Measurements from ENCODE around the gene ANAPC15. TPM values are rescaled to one million over a fixed set of nuclear protein-coding genes. Genes with fewer than 3 reads are reported as not detected.
"Not testable (repeated sequence)": the region's sequence is repeated elsewhere in the genome, so short reads cannot be mapped to it uniquely, and the experiment has no call there.

The ANAPC15 gene
- polyA plus RNA-seq (ENCODE audit: low read depth in 6 of 6), result 10 to 100 TPM; 44.4 to 70.7 (median 54.3) TPM

DNA sequence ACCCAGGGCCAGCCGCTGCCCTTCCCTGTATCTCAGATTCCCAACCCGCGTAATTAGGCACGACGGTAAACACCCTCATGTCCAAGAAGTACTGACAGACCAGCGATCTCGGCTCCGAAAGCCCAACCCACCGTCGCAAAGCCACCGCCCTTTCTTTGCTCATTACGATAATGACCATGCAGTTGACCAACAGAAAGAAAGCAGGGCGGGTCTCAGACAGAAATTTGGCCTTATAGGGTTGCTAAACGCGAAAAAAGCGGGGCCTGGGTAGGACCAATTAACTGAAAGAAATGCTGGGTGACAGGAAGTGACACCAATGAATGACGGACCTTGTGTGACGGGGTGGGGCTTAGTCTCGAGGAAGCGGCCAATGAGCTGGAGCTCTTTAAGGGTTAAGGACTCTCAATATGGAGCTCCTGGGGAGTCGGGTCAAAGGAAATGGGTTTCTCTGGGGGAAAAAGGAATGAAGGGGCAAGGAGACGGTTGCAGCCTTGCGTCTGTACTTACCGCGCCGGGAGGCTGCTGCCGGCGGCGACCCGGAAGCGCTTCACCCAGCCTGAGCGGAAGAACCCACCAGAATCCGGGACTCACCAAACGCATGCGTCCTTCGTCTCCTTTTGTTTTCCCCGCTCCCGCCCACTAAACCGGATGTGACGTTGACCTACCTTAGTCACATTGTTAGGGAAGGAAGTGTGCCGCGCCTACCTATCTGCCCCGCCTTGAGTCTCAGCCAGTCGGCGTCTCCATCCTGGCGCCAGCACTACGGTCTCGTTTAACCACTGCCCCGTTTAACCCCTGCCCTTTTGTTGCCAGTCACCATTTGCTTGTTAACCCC, at the start of gene ANAPC15:
Gene ANAPC15, minus strand, starts transcription at position 553 of the 835 bp plus-strand sequence. CDS start 1,419 bp downstream, outside the sequence.
- H3K4me3 Mint-ChIP-seq, result peak within 1 kb of the TSS; percentile 89 to 100 (median 96)

GRCh38 chr11:72160319-72160718, 47.8 kb upstream of the ANAPC15 start:
- Mint-ChIP-seq H3K4me1 (no peaks in the 10 kb centered on the region), H3K27me3 (peaks cover 18 to 36% (median 30%) of the 10 kb centered on the region in 3 donors), H3K4me3 (no peak overlapping the region), H3K36me3 (no peaks in the 10 kb centered on the region), H3K9me3 (no peaks in the 10 kb centered on the region), H3K27ac (peak overlapping the region in 1 of 6 donors; percentile 32)
- ATAC-seq (ENCODE audit: low read depth in 2 of 2), result no peak
- DNase-seq, result no peak

More for the DNA sequence above, at the start of gene ANAPC15:
- Mint-ChIP-seq H3K36me3 (peaks cover 2 to 19% of the 10 kb centered on the region in 2 donors), H3K9me3 (peaks cover 0 to 7% (median 0%) of the 10 kb centered on the region in 7 donors), H3K27me3 (peaks cover 15 to 24% (median 21%) of the 10 kb centered on the region in 3 donors), H3K4me1 (peaks cover 31 to 33% (median 31%) of the 10 kb centered on the region in 3 donors), H3K27ac (peak within 1 kb of the TSS; percentile 98 to 100 (median 98))
- ATAC-seq (ENCODE audit: low read depth in 2 of 2) (peak; percentile 85), DNase-seq (peak; percentile 99)

GRCh38 chr11:72157131-72157530, 44.6 kb upstream of the ANAPC15 start:
- Mint-ChIP-seq H3K27me3 (peaks cover 16 to 43% (median 35%) of the 10 kb centered on the region in 3 donors), H3K4me3 (no peak overlapping the region), H3K4me1 (no peaks in the 10 kb centered on the region), H3K36me3 (no peaks in the 10 kb centered on the region), H3K9me3 (no peaks in the 10 kb centered on the region), H3K27ac (no peak overlapping the region)
- DNase-seq (no peak), ATAC-seq (ENCODE audit: low read depth in 2 of 2) (no peak)

DNA sequence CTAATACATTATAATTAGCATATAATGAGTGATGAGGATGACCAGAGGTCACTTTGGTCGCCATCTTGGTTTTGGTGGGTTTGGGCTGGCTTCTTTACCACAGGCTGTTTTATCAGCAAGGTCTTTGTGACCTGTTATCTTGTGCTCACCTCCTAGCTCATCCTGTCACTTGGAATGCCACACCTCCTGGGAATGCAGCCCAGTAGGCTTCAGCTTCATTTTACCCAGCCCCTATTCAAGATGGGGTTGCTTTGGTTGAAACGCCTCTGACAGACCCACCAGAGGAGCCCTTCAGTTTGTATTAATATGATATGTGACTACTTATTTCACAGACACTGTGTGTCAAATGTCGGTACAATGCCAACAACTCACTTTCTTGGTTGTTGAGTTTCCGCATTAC, 43.3 kb upstream of the ANAPC15 start:
- no peak overlapping the region for H3K4me3 Mint-ChIP-seq

GRCh38 chr11:72154816-72155215, 42.3 kb upstream of the ANAPC15 start:
- DNase-seq (no peak), ATAC-seq (ENCODE audit: low read depth in 2 of 2) (no peak)
- Mint-ChIP-seq H3K4me3 (no peak overlapping the region), H3K4me1 (no peaks in the 10 kb centered on the region), H3K36me3 (no peaks in the 10 kb centered on the region), H3K27me3 (peaks cover 5 to 30% (median 23%) of the 10 kb centered on the region in 3 donors), H3K9me3 (no peaks in the 10 kb centered on the region), H3K27ac (no peak overlapping the region)

More for the DNA sequence above, 43.3 kb upstream of the ANAPC15 start:
- ATAC-seq (ENCODE audit: low read depth in 2 of 2) (no peak), DNase-seq (no peak)
- H3K27ac Mint-ChIP-seq, result no peak overlapping the region
- no peaks in the 10 kb centered on the region for H3K9me3 Mint-ChIP-seq
- H3K4me1 Mint-ChIP-seq, result no peaks in the 10 kb centered on the region
- no peaks in the 10 kb centered on the region for H3K36me3 Mint-ChIP-seq
- peaks cover 12 to 32% (median 25%) of the 10 kb centered on the region in 3 donors for H3K27me3 Mint-ChIP-seq

- peaks cover 0 to 20% (median 13%) of the 10 kb centered on the region in 3 donors for H3K27me3 Mint-ChIP-seq
- not testable (repeated sequence) for DNase-seq; H3K27ac Mint-ChIP-seq; ATAC-seq (ENCODE audit: low read depth in 2 of 2); H3K9me3 Mint-ChIP-seq; H3K4me3 Mint-ChIP-seq; H3K36me3 Mint-ChIP-seq; H3K4me1 Mint-ChIP-seq
Measured at GRCh38 chr11:72153874-72154273, 41.4 kb upstream of the ANAPC15 start.

DNA sequence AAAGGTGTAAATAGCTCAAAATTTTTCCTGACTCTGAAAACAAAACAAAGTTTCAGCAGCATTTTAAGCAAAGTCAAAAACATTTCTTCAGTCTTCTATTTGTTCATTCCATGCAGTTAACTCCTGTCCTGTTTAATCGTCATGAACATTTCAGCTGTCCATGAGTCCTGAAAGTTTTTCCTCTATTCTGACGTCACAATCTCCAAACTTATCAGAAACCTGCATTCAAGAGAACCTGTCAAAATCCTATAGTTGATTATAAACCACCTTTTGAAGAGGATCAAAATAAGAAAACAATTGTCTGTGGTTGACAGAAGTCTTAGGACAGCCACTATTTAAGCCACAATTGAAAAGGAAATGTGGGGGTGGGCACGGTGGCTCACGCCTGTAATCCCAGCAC, 38.4 kb upstream of the ANAPC15 start:
- H3K36me3 Mint-ChIP-seq, result no peaks in the 10 kb centered on the region
- no peak overlapping the region for H3K4me3 Mint-ChIP-seq
- H3K27me3 Mint-ChIP-seq, result peaks cover 0 to 17% (median 7%) of the 10 kb centered on the region in 3 donors
- no peak for ATAC-seq (ENCODE audit: low read depth in 2 of 2)
- H3K27ac Mint-ChIP-seq, result no peak overlapping the region
- H3K9me3 Mint-ChIP-seq, result no peaks in the 10 kb centered on the region
- DNase-seq, result no peak
- H3K4me1 Mint-ChIP-seq, result no peaks in the 10 kb centered on the region

- H3K27ac Mint-ChIP-seq, result peak overlapping the region in 2 of 6 donors; percentile 61 to 79
- no peak for ATAC-seq (ENCODE audit: low read depth in 2 of 2)
- no peaks in the 10 kb centered on the region for H3K36me3 Mint-ChIP-seq
- no peak overlapping the region for H3K4me3 Mint-ChIP-seq
- no peak for DNase-seq
- H3K27me3 Mint-ChIP-seq, result peaks cover 4 to 8% (median 7%) of the 10 kb centered on the region in 3 donors
- H3K4me1 Mint-ChIP-seq, result peaks cover 0 to 5% (median 4%) of the 10 kb centered on the region in 3 donors
- no peaks in the 10 kb centered on the region for H3K9me3 Mint-ChIP-seq
Measured at GRCh38 chr11:72146625-72147024, 34.1 kb upstream of the ANAPC15 start.

DNA sequence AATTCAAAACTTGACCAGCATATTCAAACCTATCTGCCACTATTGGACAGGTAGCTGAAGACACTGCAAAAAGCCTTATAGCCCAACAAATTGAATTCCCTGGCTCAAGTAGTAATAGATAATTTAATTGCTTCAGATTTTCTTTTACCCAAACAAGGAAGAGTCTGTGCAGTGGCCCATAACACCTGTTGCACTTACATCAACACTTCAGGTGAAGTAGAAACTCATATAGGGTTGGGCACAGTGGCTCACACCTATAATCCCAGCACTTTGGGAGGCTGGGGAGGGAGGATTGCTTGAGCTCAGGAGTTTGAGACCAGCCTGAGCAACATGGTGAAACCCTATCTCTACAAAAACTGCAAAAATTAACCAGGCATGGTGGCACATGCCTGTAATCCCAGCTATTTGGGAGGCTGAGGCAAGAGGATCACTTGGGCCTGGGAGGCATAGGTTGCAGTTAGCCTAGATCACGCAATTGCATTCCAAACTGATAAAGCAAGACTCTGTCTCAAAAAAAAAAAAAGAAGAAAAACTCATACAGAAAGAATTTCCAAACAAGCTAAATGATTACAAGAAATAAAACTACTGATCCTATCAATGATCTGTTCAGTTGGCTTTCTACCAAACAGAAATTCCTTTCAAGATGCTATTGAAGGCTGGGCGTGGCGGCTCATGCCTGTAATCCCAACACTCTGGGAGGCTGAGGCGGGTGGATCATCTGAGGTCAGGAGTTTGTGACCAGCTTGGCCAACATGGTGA, 32.5 kb upstream of the ANAPC15 start:
- no peak for ATAC-seq (ENCODE audit: low read depth in 2 of 2)
- H3K36me3 Mint-ChIP-seq, result no peaks in the 10 kb centered on the region
- H3K27me3 Mint-ChIP-seq, result peaks cover 10 to 20% (median 16%) of the 10 kb centered on the region in 3 donors
- peaks cover 0 to 5% (median 4%) of the 10 kb centered on the region in 3 donors for H3K4me1 Mint-ChIP-seq
- no peaks in the 10 kb centered on the region for H3K9me3 Mint-ChIP-seq
- H3K4me3 Mint-ChIP-seq, result no peak overlapping the region
- no peak for DNase-seq
- H3K27ac Mint-ChIP-seq, result no peak overlapping the region

GRCh38 chr11:72142543-72142942, 30.0 kb upstream of the ANAPC15 start:
- ATAC-seq (ENCODE audit: low read depth in 2 of 2); H3K27ac Mint-ChIP-seq; H3K9me3 Mint-ChIP-seq; H3K4me1 Mint-ChIP-seq; H3K4me3 Mint-ChIP-seq; H3K36me3 Mint-ChIP-seq; DNase-seq: not testable (repeated sequence)
- H3K27me3 Mint-ChIP-seq, result peaks cover 10 to 25% (median 24%) of the 10 kb centered on the region in 3 donors

- H3K27me3 Mint-ChIP-seq, result peaks cover 10 to 25% (median 24%) of the 10 kb centered on the region in 3 donors
Measured at GRCh38 chr11:72142086-72142485, 29.6 kb upstream of the ANAPC15 start.

GRCh38 chr11:72141066-72141465, 28.6 kb upstream of the ANAPC15 start:
- H3K9me3 Mint-ChIP-seq, result no peaks in the 10 kb centered on the region

More at GRCh38 chr11:72142086-72142485, 29.6 kb upstream of the ANAPC15 start:
- not testable (repeated sequence) for H3K9me3 Mint-ChIP-seq; H3K27ac Mint-ChIP-seq; DNase-seq; ATAC-seq (ENCODE audit: low read depth in 2 of 2); H3K36me3 Mint-ChIP-seq; H3K4me3 Mint-ChIP-seq; H3K4me1 Mint-ChIP-seq

GRCh38 chr11:72140661-72141060, 28.2 kb upstream of the ANAPC15 start:
- Mint-ChIP-seq H3K27me3 (peaks cover 10 to 25% (median 24%) of the 10 kb centered on the region in 3 donors), H3K9me3 (no peaks in the 10 kb centered on the region), H3K4me1 (peaks cover 0 to 5% (median 4%) of the 10 kb centered on the region in 3 donors), H3K27ac (no peak overlapping the region), H3K36me3 (no peaks in the 10 kb centered on the region), H3K4me3 (no peak overlapping the region)
- ATAC-seq (ENCODE audit: low read depth in 2 of 2) (no peak), DNase-seq (no peak)

More at GRCh38 chr11:72141066-72141465, 28.6 kb upstream of the ANAPC15 start:
- H3K4me1 Mint-ChIP-seq, result peaks cover 0 to 5% (median 4%) of the 10 kb centered on the region in 3 donors
- no peak overlapping the region for H3K27ac Mint-ChIP-seq
- H3K27me3 Mint-ChIP-seq, result peaks cover 10 to 25% (median 24%) of the 10 kb centered on the region in 3 donors
- DNase-seq (no peak), ATAC-seq (ENCODE audit: low read depth in 2 of 2) (no peak)
- no peaks in the 10 kb centered on the region for H3K36me3 Mint-ChIP-seq
- H3K4me3 Mint-ChIP-seq, result no peak overlapping the region

Data from naive B cell (primary cell).